GM18508 (cell line): ENCODE results near the gene TEKT3.

Source experiments
- ATAC-seq: cut with Tn5 transposase; IDR thresholded peaks from one replicate; pipeline ENCODE4 v1.9.1; 2021; ENCODE audit warnings: moderate number of reproducible peaks; ENCODE audit not compliant: insufficient read depth, unreplicated experiment

The TEKT3 gene

GRCh38 chr17:15268461-15268860 is 72.9 kb downstream of the TEKT3 start:
- no peak for ATAC-seq

GRCh38 chr17:15267996-15268395 is 73.4 kb downstream of the TEKT3 start:
- ATAC-seq, result no peak

DNA sequence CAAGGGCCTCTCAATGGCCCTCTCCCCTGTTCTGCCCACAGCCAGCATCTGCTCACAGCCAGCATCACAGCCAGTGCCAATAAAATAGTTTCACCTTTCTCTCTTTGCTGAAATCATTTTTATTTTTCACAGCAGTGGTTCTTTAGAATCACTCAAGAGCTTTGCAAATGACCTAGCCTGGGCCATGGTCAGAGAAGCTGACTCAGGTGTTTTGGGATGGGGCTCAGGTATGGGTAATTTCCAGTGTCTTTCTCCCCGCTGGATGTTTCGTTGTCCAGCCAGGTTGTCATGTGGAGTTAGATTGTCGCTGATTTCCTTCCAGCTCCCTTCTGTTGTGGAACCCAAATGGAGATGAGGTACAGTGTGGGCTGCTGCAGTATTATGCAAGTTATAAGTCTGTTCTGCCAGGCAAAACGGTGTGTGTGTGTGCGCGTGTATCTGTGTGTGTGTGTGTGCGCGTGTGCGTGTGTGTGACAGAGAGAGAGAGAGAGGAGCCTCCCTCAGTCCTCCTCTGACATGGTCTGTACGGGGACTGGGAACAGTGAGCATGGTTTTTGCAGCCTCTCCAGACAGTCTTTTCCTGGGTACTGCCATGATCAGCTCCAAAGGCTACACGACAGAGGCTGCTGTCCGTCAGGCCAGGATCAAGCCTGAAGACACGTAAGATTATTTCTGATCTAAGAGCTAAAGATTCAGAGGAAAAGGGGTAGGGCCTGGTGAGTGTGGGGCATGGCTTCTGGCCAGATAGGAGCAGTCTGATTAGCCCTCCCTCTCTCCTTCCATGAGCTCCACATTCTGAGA is 74.9 kb downstream of the TEKT3 start:
- ATAC-seq, result no peak

GRCh38 chr17:15265131-15265530 is 76.3 kb downstream of the TEKT3 start, which contains the start of gene PMP22:
PMP22 (minus strand) TSS chr17:15265326; CDS start chr17:15260727, 4,599 bp downstream.
- no peak for ATAC-seq

DNA sequence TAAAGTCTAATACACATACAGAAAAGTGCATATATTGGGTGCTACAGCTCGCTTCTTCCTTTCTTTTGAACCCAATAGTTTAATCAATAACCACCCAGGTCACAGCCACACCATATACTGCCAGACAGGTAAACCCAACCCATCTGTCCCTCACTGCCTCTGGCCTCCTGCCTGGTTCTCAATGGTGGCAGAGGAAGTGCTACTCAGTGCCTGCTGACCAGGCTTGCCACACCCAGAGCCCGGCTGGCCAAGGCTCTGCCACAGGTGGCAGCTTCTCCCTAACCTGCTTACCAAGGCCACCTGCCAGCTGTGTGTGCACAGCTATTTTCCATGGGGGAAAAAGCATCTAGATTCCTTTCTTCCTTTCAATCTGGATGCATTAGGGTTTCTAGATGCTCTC is 76.9 kb downstream of the TEKT3 start:
- ATAC-seq, result no peak

GRCh38 chr17:15263680-15264079 is 77.7 kb downstream of the TEKT3 start:
- ATAC-seq, result no peak

DNA sequence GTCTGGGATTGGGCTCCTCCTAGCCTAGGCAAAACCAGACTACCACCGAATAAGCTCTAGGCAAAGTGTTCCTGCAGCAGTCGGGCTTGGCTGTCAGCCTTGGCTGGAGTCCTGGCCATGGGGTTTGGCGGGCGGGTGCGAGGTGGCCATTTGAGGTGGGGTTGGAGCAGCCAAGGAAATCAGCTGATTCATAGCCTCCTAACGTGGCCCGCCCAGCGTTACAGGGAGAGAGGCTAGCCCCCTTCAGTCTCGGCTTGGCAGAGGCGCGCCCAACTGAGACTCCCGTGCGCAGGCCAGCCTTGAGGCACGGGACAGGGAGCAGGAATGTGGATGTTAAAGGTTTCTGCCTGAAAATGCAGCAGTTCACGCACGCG is 78.2 kb downstream of the TEKT3 start:
- no peak for ATAC-seq

DNA sequence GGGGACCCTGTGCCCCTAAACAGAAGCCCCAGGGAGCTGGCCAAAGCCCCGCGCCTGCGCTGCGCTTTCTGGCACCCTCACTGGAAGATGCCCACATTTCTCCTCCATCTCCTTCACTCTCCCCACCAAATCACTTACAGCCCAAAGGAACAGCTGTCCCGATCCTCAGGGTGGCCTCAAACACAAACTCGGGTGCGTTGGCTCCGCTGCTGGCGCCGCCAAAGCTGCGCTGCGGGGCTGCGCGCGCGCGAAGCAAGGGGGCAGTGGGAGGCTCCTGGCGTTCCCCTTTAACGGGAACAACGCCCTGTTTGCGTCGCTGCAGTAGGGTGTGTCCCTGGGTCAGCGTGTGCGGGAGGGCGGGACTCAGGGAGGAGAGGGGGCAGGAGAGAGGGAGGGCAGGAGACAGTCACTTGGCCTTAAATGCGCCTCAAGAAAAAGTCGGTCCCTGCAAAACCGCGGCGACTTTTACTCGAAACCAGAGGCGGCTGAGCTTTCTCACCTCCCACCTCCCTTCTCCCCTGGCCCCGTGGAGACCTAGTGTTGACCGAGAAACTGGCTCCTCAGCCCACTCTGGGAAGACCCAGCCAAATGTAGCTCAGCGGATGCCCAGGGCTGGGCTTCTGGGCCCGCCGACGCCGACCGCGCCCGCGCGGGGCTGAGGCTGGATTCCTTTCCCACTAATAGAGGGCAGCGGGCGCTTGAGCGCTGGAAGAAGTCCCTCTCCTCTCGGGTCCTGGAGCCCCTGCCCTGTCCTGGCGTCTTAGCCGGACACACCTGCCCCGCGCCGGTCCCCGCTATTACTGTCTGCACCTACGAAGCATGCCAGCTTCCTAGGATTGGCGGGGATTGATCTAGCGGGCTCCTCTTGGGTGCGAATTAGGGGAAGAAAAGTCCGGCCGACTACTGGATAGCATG is 78.8 kb downstream of the TEKT3 start:
- ATAC-seq, result no peak

DNA sequence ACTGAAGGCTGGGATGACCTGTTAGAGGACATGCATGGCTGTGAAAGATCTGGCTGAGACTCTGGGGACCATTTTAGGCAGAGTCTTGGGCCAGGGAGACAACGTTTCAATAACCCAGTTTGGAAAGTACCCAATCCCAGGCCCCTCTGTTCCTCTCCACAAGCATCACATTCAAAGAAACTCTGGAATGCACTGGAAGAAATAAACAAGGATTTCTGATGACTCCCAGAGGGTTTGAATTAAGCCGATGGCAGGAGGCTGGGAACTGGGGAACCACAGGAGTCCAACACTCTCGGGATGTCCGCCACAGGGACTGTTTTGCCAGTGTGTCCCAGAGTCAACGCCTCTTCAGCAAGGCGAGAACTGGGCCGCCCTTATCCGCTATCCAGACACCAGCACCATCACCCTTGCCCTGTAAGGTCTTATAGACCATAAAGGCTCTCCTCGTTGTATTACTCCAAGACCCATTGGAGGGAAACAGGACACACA is 79.6 kb downstream of the TEKT3 start:
- no peak for ATAC-seq

DNA sequence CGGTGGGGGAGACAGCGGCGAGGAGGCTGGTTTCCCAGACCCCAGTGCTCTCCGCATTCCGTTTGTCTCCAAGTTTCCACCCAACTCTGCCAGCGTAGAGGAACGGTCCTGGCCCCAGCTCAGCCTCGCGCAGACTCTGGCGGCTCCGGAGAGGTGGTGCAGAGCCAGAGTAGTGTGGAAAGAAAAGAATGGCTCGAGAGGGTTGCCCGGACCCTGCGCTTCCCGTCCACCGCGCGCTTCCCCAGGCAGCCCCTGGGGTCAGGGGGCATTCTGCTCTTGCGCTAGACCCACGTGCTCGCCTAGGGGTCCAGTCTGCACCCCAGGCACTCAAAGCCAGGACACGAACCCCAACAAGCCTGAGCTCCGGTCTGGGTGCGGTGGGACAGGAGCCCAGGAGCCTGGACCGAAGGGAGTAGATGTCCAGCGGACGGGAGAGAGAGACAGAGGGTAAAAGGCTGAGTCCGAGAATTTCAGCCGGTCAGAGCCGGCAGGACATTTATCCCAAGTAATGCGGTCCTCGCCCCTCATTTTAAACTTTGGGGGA is 80.1 kb downstream of the TEKT3 start:
- no peak for ATAC-seq

DNA sequence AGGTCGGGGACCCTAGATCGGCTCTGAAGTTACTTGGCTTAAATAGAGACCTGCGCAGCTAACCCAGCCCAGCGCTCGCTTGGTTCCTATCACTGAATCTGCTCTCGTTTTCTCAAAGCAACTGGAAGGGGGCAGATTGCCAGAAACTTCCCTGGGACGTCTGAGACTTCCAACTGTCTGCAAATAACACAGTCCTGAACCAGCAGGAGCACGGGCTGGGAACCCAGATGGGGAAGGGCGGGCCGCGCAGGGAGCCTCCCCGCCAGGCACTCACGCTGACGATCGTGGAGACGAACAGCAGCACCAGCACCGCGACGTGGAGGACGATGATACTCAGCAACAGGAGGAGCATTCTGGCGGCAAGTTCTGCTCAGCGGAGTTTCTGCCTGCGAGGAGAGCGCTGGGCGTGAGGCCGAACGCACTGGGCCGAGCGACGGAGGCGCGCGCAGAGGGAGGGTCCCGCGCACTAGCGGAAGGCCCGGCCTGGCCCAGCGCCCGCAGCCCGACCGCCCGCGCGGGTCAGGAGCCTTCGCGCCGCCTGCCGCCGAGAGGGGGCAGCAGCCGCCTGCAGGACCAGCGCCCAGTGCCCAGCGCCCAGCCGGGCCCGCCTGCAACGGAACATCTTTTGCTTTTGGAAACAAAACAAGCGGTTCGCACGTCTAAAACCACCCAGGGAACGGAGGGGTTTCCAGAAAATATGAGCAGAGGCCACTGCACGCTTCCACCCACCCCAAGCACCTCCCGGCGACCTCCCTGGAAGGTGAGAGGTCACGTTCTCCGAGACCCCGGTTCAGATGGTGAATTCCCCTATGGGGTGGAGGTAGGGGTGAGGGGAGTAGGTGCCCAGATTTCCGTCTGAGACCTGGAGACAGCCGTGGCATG is 80.8 kb downstream of the TEKT3 start:
- no peak for ATAC-seq

DNA sequence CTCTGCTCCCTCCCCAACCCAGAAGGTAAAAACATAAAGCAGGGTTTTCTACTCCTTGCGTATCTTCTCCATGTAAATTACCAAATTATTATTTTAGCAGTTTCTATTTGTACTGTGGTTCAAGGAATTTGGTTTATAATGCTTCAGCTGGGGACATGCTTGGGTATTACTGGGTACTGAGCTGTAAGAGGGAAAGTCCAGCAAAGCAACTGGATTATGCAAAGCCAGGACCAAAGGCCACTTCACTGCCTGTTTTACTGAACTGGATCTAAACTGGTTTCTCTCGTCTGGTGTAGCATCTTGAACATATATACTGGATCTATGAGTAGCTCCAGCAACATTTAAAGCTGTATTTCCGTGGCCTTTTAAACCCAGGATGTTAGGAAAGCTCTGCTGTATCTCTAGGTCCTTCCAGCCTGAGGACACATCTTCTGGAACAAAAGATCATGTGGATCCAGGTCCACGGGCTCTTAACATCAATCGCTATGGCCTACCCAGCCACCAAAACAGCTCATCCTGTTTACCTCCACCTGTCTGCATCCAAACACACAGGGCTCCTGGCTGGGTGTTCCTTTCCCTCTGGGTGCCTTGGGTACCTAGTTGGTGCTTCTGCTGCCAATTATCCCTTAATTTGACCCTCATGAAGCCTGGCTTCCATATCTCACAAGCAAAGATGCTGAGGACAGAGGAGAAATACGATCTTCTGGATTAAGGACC is 83.4 kb downstream of the TEKT3 start:
- ATAC-seq, result no peak

DNA sequence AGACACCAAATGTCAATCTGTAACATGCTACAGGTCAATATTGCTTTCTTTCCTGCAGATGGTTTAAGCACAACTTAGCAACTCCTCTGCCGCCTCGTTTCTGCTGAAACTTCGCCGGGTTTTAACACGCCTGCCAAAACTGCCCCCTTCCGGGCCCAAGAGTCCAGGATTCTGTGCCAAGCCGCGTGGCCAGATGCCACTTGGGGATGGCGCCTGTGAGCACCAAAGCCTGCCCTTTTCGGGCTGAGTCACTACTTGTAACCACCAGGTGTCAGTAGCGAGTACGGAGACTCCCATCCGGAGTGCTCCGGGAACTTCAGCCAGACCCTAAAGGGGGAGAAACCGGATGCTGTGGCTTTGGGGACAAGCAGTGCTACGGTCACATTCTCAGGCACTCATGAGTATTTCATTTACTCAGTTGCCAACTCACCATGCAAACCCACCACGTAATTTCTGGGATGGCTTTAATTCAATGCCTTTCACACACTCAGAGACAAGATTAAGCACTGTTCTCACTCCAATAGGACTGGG is 84.1 kb downstream of the TEKT3 start:
- peak; percentile 78 for ATAC-seq

DNA sequence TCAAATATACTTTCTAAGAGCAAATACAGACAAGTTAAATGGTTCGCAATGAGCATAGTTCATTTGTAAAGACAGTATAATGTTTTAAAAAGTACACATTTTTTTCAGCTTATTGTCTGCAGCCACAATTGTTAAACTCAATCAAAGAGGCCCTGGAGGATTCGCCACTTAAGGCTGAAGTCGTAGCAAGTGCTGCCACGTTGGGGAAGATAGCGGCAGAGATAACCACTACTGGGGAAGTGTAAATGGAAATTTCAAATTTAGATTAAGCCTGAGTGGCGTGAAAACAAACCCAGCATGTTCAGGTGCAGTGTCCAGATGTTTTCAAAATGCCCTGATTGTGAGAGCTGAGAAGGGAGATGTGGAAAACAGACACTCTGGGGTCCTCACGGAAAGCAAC is 84.7 kb downstream of the TEKT3 start:
- ATAC-seq, result no peak

DNA sequence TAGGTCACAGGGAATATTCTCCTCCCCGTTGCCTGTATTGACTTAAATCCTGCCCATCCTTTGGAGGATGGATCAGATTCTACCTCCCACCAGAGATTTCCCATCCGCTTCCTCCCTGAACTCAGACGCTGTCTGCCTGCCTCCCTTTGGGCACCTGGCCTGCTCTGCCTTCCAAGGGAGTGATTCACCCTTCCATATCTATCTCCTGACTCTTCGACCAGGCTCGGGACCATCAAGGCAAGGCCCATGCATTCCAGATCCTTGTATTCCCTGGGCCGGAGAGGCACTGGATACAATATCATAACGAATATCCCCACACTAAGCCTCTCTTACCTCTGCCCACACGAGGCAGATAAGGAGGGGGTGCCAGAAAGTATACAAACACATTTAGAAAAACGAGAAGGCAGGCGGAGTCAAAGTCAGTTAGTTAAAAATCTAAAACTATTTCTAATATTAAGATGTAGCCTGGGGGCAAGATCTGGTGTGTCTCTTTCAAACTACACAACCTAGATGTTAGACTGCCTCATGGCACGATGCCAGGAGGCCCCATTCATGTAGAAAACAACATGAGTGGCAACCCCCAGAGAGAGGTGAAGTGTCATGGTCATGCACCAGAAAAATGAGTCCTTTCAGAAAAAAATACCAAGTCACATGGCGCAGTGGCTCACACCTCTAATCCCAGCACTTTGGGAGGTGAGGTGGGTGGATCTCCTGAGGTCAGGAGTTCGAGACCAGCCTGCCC is 85.5 kb downstream of the TEKT3 start:
- ATAC-seq, result no peak
